OCI-LY7 (cell line): ENCODE data around the gene ADAM12. TPM values are rescaled to one million over a fixed set of nuclear protein-coding genes. Genes with fewer than 3 reads are reported as not detected.
"Not testable (repeated sequence)": the region's sequence is repeated elsewhere in the genome, so short reads cannot be mapped to it uniquely, and the experiment has no call there.

Experiments used
- BruUV-seq: library from RNA; stranded (reverse); fragments of 400-500 nt; replicated peaks from 2 replicates; lab custom pipeline; 2021; lab: Mats Ljungman, UMichigan
- CTCF ChIA-PET: fragments of 300-600 bp; sonication (Branson Sonifier 250); formaldehyde crosslinking; loops from one replicate; lab custom pipeline; 2022; ENCODE audit warnings: antibody characterized with exemption; ENCODE audit not compliant: unreplicated experiment; lab: Charles Lee
- POLR2A ChIA-PET: fragments of 300-600 bp; sonication (Branson Sonifier 250); formaldehyde crosslinking; loops from one replicate; lab custom pipeline; 2022; ENCODE audit warnings: antibody characterized with exemption; lab: Charles Lee
- DNase-seq: peaks from one replicate; pipeline ENCODE4 v3.0.0-alpha.2; 2015; ENCODE audit warnings: low spot score
- H2AFZ ChIP-seq: fragments of 200-600 bp; sonication (generic), shearing (Covaris generic); 2 replicates; pipeline ENCODE4 v1.6.1; 2014; ENCODE audit warnings: mild to moderate bottlenecking, antibody characterized with exemption, low read length, moderate library complexity
- H3K27ac ChIP-seq: fragments of 200-600 bp; sonication (generic); 2 replicates; pipeline ENCODE4 v1.5.1; 2014; ENCODE audit warnings: mixed run types, low read depth, mild to moderate bottlenecking, moderate library complexity, low read length, inconsistent platforms; ENCODE audit not compliant: poor library complexity, severe bottlenecking
- H3K36me3 ChIP-seq: fragments of 200-600 bp; sonication (generic); 2 replicates; pipeline ENCODE4 v1.6.1; 2014; ENCODE audit warnings: mild to moderate bottlenecking, antibody characterized with exemption, low read length, moderate library complexity, mixed read lengths; ENCODE audit not compliant: insufficient read depth
- H3K4me1 ChIP-seq: fragments of 200-600 bp; sonication (generic); 2 replicates; pipeline ENCODE4 v1.5.1; 2014; ENCODE audit warnings: mild to moderate bottlenecking, low read length; ENCODE audit not compliant: insufficient read depth, poor library complexity, severe bottlenecking
- H3K4me2 ChIP-seq: fragments of 200-600 bp; sonication (generic); 2 replicates; pipeline ENCODE4 v1.6.1; 2014; ENCODE audit warnings: mild to moderate bottlenecking, low read length
- H3K4me3 ChIP-seq: fragments of 200-600 bp; sonication (generic); 2 replicates; pipeline ENCODE4 v1.5.1; 2014; ENCODE audit warnings: mild to moderate bottlenecking, low read depth, low read length; ENCODE audit not compliant: poor library complexity, severe bottlenecking
- H3K79me2 ChIP-seq: fragments of 200-600 bp; sonication (generic); 2 replicates; pipeline ENCODE4 v1.6.1; 2016; ENCODE audit warnings: low read depth, mild to moderate bottlenecking, low read length, moderate library complexity, mixed read lengths; ENCODE audit not compliant: insufficient read depth
- H3K9me2 ChIP-seq: fragments of 200-600 bp; sonication (generic); 2 replicates; pipeline ENCODE4 v1.6.1; 2016; ENCODE audit warnings: mild to moderate bottlenecking, low read length, mixed read lengths; ENCODE audit not compliant: insufficient read depth
- H3K9me3 ChIP-seq: fragments of 200-600 bp; sonication (generic); 2 replicates; pipeline ENCODE4 v1.6.1; 2014; ENCODE audit warnings: mild to moderate bottlenecking, mixed run types, low read length, mixed read lengths
- H4K20me1 ChIP-seq: fragments of 200-600 bp; sonication (generic); 2 replicates; pipeline ENCODE4 v1.6.1; 2014; ENCODE audit warnings: mild to moderate bottlenecking, antibody characterized with exemption, low read length, moderate library complexity, mixed read lengths; ENCODE audit not compliant: insufficient read depth
- CTCF ChIP-seq: fragments of 200-600 bp; sonication (generic); conservative IDR thresholded peaks from 2 replicates; pipeline ENCODE4 v1.5.1; 2014; ENCODE audit warnings: mild to moderate bottlenecking, antibody characterized with exemption, low read length, moderate library complexity, mixed read lengths
- EZH2phosphoT487 ChIP-seq: fragments of 200-600 bp; sonication (generic); IDR thresholded peaks from 2 replicates; pipeline ENCODE4 v1.6.1; 2018; ENCODE audit warnings: low read depth, borderline replicate concordance, mild to moderate bottlenecking, mixed run types, antibody characterized with exemption, low read length, moderate library complexity, mixed read lengths
- intact Hi-C: fragments of 100-400 bp; cut with micrococcal nuclease; formaldehyde crosslinking; loops from one replicate; pipeline ENCODE4 v1.10.0; 2022; ENCODE audit not compliant: unreplicated experiment
- total RNA-seq, 2 experiments: library from RNA; depleted of rRNA in 1 of 2; stranded (reverse); fragments of >200 nt in 1 of 2; shearing (Covaris generic) in 1 of 2; gene quantifications; 2 replicates each; pipeline ENCODE4 v1.2.3, GENCODE V29; 2014 to 2022

ADAM12 gene
- total RNA-seq, 2 experiments from 2014 or later = 0.06 TPM; not detected in 1

DNA sequence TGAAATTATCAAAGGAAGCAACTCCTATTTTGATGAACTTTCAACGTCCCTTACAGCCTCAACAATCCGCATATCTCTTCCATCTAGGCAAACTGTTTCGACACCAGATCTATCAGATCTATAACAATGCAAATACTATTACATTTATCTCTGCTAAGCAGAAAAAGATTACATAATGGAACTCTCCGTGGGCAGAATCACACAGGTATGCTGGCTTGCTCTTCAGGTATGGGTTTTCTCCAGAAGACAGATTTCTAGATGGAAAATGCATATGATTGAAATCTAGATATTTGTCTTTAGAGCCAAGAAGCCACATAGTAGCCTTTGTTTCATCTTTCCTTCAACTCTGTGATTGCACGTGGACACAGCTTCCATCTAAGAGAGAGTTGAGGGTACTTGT is 38.6 kb downstream of the ADAM12 start:
- BruUV-seq = no TSS peak
- H3K4me3 ChIP-seq = no peak overlapping the region
- TF ChIP-seq EZH2phosphoT487 = no peak
- TF ChIP-seq CTCF = no peak
- no peaks in the 10 kb centered on the region for H3K9me2 ChIP-seq
- H4K20me1 ChIP-seq = no peaks in the 10 kb centered on the region
- H3K4me2 ChIP-seq = no peak overlapping the region
- no peaks in the 10 kb centered on the region for H3K4me1 ChIP-seq
- H2AFZ ChIP-seq = no peak overlapping the region
- CTCF ChIA-PET = no interaction called here
- no peak for DNase-seq
- POLR2A ChIA-PET = no interaction called here
- no peaks in the 10 kb centered on the region for H3K36me3 ChIP-seq
- no peaks in the 10 kb centered on the region for H3K9me3 ChIP-seq
- no peak overlapping the region for H3K27ac ChIP-seq
- intact Hi-C loops = no loop called here
- no peaks in the 10 kb centered on the region for H3K79me2 ChIP-seq

- no peak for DNase-seq
- H3K4me2 ChIP-seq = no peak overlapping the region
- ChIA-PET CTCF (no interaction called here), POLR2A (no interaction called here)
- H3K9me3 ChIP-seq = no peaks in the 10 kb centered on the region
- intact Hi-C loops = no loop called here
- H3K4me3 ChIP-seq = no peak overlapping the region
- H4K20me1 ChIP-seq = no peaks in the 10 kb centered on the region
- H2AFZ ChIP-seq = no peak overlapping the region
- H3K36me3 ChIP-seq = no peaks in the 10 kb centered on the region
- H3K79me2 ChIP-seq = no peaks in the 10 kb centered on the region
- no peak overlapping the region for H3K27ac ChIP-seq
- BruUV-seq = no TSS peak
- no peaks in the 10 kb centered on the region for H3K9me2 ChIP-seq
- H3K4me1 ChIP-seq = no peaks in the 10 kb centered on the region
- no peak for TF ChIP-seq EZH2phosphoT487
- no peak for TF ChIP-seq CTCF
Measured at GRCh38 chr10:126349101-126349500, 39.2 kb downstream of the ADAM12 start.

- H3K4me3 ChIP-seq, H3K36me3 ChIP-seq, H3K4me2 ChIP-seq, BruUV-seq, H3K79me2 ChIP-seq, intact Hi-C loops, CTCF ChIA-PET, H3K9me2 ChIP-seq, H4K20me1 ChIP-seq, H3K27ac ChIP-seq, H2AFZ ChIP-seq, POLR2A ChIA-PET, H3K9me3 ChIP-seq, DNase-seq, H3K4me1 ChIP-seq: not testable (repeated sequence)
Measured at GRCh38 chr10:126343496-126343895, 44.8 kb downstream of the ADAM12 start.
